ENCODE data around the gene MPZL3. TPM values are rescaled to one million over a fixed set of nuclear protein-coding genes. Genes with fewer than 3 reads are reported as not detected.

MPZL3 gene
- total and polyA plus RNA-seq, 2 experiments from 2014 or later, result 0.92 to 2.9 TPM

- H3F3A ChIP-seq (replicated peaks; ENCODE audit: low read depth), result no peaks in the 10 kb centered on the region
- ATAC-seq (no peak), DNase-seq (ENCODE audit: low spot score) (no peak)
- TF ChIP-seq ZNF331 (CRISPR knock-in tag; IDR thresholded peaks at IDR 0.05; ENCODE audit: low read depth) (no peak), STAT1 (IDR thresholded peaks at IDR 0.05; ENCODE audit: unreplicated experiment) (no peak), ZNF114 (CRISPR knock-in tag; IDR thresholded peaks at IDR 0.05) (no peak), EZH2phosphoT487 (IDR thresholded peaks at IDR 0.05; ENCODE audit: unreplicated experiment) (no peak), CREB1 (CRISPR knock-in tag; IDR thresholded peaks at IDR 0.05; ENCODE audit: low read depth) (no peak), JUNB (IDR thresholded peaks at IDR 0.05; ENCODE audit: unreplicated experiment) (no peak), ZNF462 (CRISPR knock-in tag; IDR thresholded peaks at IDR 0.05) (no peak), ETS1 (IDR thresholded peaks at IDR 0.05) (no peak), CTCF (conservative IDR thresholded peaks at IDR 0.05; ENCODE audit: low read depth in 2 of 2) (no peak), REST (IDR thresholded peaks at IDR 0.05; ENCODE audit: unreplicated experiment) (no peak)
- peaks cover 4% of the 10 kb centered on the region; the same call in 1 of the 2 replicates for H3K9me2 ChIP-seq (ENCODE audit: insufficient read depth)
- no peak overlapping the region for H3K4me3 ChIP-seq
- peaks cover 20% of the 10 kb centered on the region for H3K4me1 ChIP-seq (ENCODE audit: insufficient read depth)
- no peaks in the 10 kb centered on the region for H3K79me2 ChIP-seq (replicated peaks; ENCODE audit: insufficient read depth)
- no peak overlapping the region for H3K27ac Mint-ChIP-seq
- H3K27me3 Mint-ChIP-seq (ENCODE audit: insufficient read depth, low read depth, poor library complexity), result peaks cover 13% of the 10 kb centered on the region
- H3K27me3 ChIP-seq (ENCODE audit: insufficient read depth), result no peaks in the 10 kb centered on the region
- no peaks in the 10 kb centered on the region for H3K9me3 Mint-ChIP-seq
- H3K4me3 Mint-ChIP-seq, result no peak overlapping the region
- no peak overlapping the region for H2AFZ ChIP-seq
- H3K4me1 Mint-ChIP-seq, result peaks cover 23% of the 10 kb centered on the region
- H3K27ac ChIP-seq (ENCODE audit: low read depth), result no peak overlapping the region
- no peaks in the 10 kb centered on the region for H4K20me1 ChIP-seq (replicated peaks; ENCODE audit: insufficient read depth)
- H3K36me3 Mint-ChIP-seq (ENCODE audit: low read depth), result no peaks in the 10 kb centered on the region
- no peak overlapping the region for H3K4me2 ChIP-seq
- H3K36me3 ChIP-seq (ENCODE audit: insufficient read depth), result no peaks in the 10 kb centered on the region
Measured at GRCh38 chr11:118207079-118207478, 45.1 kb downstream of the MPZL3 start.

All from GM23338 (cell line).